Thoracic aorta (tissue), 2 donors: Measurements from ENCODE around the gene S100Z. TPM values are rescaled to one million over a fixed set of nuclear protein-coding genes. Genes with fewer than 3 reads are reported as not detected.

Experiments
- ATAC-seq: fragments of 150-250 bp; one replicate; pipeline ENCODE4 v1.8.0; 2017; ENCODE audit warnings: low read depth; ENCODE audit not compliant: insufficient number of reproducible peaks, low FRiP score
- DNase-seq: peaks from one replicate; pipeline ENCODE4 v3.0.0-alpha.2; 2020; ENCODE audit warnings: low spot score
- H3K27ac ChIP-seq, 2 donors: fragments of 200-600 bp; sonication (generic); 1 replicate in 1 of 2; 2 replicates in 1 of 2; pipeline ENCODE4 v1.5.1; 2016; ENCODE audit warnings: mild to moderate bottlenecking in 2 of 2, moderate library complexity in 2 of 2
- H3K27me3 ChIP-seq: fragments of 200-600 bp; sonication (generic); replicated peaks from 2 replicates; pipeline ENCODE4 v1.6.0; 2016; ENCODE audit warnings: mild to moderate bottlenecking; ENCODE audit not compliant: insufficient read depth
- H3K36me3 ChIP-seq: fragments of 200-600 bp; sonication (generic); one replicate; pipeline ENCODE4 v1.5.1; 2016
- H3K4me1 ChIP-seq, 2 donors: fragments of 200-600 bp; sonication (generic); 1 replicate in 1 of 2; 2 replicates in 1 of 2; pipeline versions ENCODE4 v1.5.1 to v1.6.0; 2016; ENCODE audit warnings: low read depth in 2 of 2, mild to moderate bottlenecking in 1 of 2; ENCODE audit not compliant: control insufficient read depth in 1 of 2
- H3K4me3 ChIP-seq: fragments of 200-600 bp; sonication (generic); 2 replicates; pipeline ENCODE4 v1.5.1; 2016; ENCODE audit warnings: mild to moderate bottlenecking
- H3K9me3 ChIP-seq: fragments of 200-600 bp; sonication (generic); 2 replicates; pipeline ENCODE4 v1.5.1; 2016
- total RNA-seq, 2 donors: library from RNA; depleted of rRNA; stranded (reverse); fragments of >200 nt; gene quantifications; one replicate each; pipeline versions ENCODE4 v1.1.0 to v1.2.3, GENCODE V29; 2016
- TF ChIP-seq, protein P1 (sequence below): fragments of 200-600 bp; sonication (generic); IDR thresholded peaks from one replicate; pipeline ENCODE4 v1.5.1; 2019; ENCODE audit warnings: antibody characterized with exemption

The S100Z gene
- total RNA-seq, 2 donors from 2014 or later = not detected

- Histone ChIP-seq H3K36me3 (no peaks in the 10 kb centered on the region), H3K27ac (no peak overlapping the region), H3K27me3 (no peaks in the 10 kb centered on the region), H3K4me3 (no peak overlapping the region), H3K9me3 (no peaks in the 10 kb centered on the region), H3K4me1 (no peaks in the 10 kb centered on the region)
- DNase-seq (no peak), ATAC-seq (no peak)
- TF ChIP-seq, protein P1, sequence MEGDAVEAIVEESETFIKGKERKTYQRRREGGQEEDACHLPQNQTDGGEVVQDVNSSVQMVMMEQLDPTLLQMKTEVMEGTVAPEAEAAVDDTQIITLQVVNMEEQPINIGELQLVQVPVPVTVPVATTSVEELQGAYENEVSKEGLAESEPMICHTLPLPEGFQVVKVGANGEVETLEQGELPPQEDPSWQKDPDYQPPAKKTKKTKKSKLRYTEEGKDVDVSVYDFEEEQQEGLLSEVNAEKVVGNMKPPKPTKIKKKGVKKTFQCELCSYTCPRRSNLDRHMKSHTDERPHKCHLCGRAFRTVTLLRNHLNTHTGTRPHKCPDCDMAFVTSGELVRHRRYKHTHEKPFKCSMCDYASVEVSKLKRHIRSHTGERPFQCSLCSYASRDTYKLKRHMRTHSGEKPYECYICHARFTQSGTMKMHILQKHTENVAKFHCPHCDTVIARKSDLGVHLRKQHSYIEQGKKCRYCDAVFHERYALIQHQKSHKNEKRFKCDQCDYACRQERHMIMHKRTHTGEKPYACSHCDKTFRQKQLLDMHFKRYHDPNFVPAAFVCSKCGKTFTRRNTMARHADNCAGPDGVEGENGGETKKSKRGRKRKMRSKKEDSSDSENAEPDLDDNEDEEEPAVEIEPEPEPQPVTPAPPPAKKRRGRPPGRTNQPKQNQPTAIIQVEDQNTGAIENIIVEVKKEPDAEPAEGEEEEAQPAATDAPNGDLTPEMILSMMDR = no peak
Measured at GRCh38 chr5:76918539-76918938, 68.7 kb downstream of the S100Z start.

GRCh38 chr5:76920491-76920890, 70.7 kb downstream of the S100Z start:
- TF ChIP-seq, protein P1 = no peak
- no peaks in the 10 kb centered on the region for H3K27me3 ChIP-seq
- no peak overlapping the region for H3K27ac ChIP-seq
- DNase-seq (no peak), ATAC-seq (no peak)
- no peaks in the 10 kb centered on the region for H3K9me3 ChIP-seq
- H3K4me3 ChIP-seq = no peak overlapping the region
- H3K36me3 ChIP-seq = no peaks in the 10 kb centered on the region
- no peaks in the 10 kb centered on the region for H3K4me1 ChIP-seq

DNA sequence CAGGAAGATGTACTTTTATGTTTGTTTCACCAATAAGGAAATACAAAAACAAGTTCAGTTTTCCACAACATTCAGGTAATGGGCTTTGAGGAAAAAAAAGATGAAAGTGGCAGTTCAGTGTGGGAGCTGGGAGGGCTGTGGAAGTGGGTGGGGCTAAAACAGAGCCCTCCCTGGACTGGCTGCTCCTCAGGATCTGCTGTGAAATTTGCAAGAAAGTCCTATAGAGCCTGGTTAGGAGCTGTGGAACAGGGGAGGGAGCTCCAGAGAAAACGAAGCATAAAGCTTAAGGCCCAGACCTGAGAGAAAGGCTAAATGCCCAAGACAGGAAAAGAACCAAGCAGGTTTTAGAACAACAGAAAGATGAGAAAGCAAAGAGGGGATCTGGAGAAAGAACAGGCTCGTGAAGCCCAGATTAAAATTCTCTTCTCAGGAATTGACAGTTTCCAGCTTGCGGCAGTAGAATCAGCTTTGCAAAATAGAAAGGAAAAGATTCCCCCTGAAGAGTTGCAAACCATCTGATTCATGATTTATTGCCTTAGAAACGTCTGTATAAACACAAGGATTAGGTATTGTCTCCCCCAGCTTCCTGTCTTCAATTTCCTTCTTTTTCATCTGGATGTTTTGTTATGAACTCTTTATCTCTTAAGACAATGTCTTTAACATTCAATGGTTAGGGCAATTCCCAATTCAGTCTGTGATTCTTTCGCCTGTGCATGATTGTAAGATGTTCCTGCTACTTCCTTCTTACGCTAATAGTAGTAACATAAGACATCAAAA, 76.7 kb downstream of the S100Z start:
- Histone ChIP-seq H3K27ac (no peak overlapping the region), H3K4me1 (no peaks in the 10 kb centered on the region), H3K36me3 (no peaks in the 10 kb centered on the region), H3K9me3 (no peaks in the 10 kb centered on the region), H3K4me3 (no peak overlapping the region), H3K27me3 (no peaks in the 10 kb centered on the region)
- TF ChIP-seq, protein P1 = no peak
- ATAC-seq (no peak), DNase-seq (no peak)

DNA sequence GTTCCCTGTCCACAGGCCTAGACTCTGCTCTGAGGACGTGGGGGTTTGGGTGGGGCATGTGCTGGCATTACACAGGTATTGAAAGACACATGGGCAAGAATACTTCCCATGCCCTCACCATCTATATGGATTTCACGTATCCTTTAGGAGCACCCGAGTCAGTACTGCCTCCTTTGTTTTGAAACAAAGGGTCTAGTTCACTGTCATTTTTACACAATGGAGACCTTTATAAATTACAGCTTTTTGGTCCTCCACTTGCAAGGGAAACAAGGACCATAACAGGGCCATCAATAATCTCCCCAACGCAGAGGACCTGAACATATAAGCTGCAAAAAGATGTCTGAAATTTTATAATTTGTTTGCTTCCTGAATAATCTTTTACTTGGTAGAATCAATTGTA, 78.1 kb downstream of the S100Z start:
- TF ChIP-seq, protein P1 = no peak
- Histone ChIP-seq H3K27me3 (no peaks in the 10 kb centered on the region), H3K4me3 (no peak overlapping the region)

GRCh38 chr5:76930083-76930482, 80.3 kb downstream of the S100Z start:
- no peaks in the 10 kb centered on the region for H3K36me3 ChIP-seq
- no peaks in the 10 kb centered on the region for H3K27me3 ChIP-seq
- no peaks in the 10 kb centered on the region for H3K9me3 ChIP-seq
- TF ChIP-seq, protein P1 = no peak
- no peak overlapping the region for H3K27ac ChIP-seq
- no peaks in the 10 kb centered on the region for H3K4me1 ChIP-seq
- ATAC-seq = no peak
- H3K4me3 ChIP-seq = no peak overlapping the region
- no peak for DNase-seq

More for the DNA sequence above, 78.1 kb downstream of the S100Z start:
- Histone ChIP-seq H3K27ac (no peak overlapping the region), H3K36me3 (no peaks in the 10 kb centered on the region), H3K9me3 (no peaks in the 10 kb centered on the region), H3K4me1 (no peaks in the 10 kb centered on the region)
- DNase-seq (no peak), ATAC-seq (no peak)
